Endothelial cell of umbilical vein (primary cell): ENCODE measurements around the gene SERPINB5. TPM values are rescaled to one million over a fixed set of nuclear protein-coding genes. Genes with fewer than 3 reads are reported as not detected.

ENCODE experiments used
- BruUV-seq: library from RNA; stranded (reverse); fragments of 400-500 nt; replicated peaks from 2 replicates; lab custom pipeline; 2021; lab: Mats Ljungman, UMichigan
- CTCF ChIA-PET: fragments of 300-600, 350-600 bp; sonication (Branson Sonifier 250); formaldehyde crosslinking; loops from one replicate; lab custom pipeline; 2021; ENCODE audit warnings: antibody characterized with exemption, inconsistent platforms; lab: Charles Lee
- POLR2A ChIA-PET: fragments of 300-600, 350-600 bp; sonication (Branson Sonifier 250); formaldehyde crosslinking; loops from one replicate; lab custom pipeline; 2021; ENCODE audit warnings: antibody characterized with exemption, inconsistent platforms; lab: Charles Lee
- DNase-seq: peaks from one replicate; pipeline ENCODE4 v3.0.0-alpha.2; 2011; ENCODE audit warnings: low read depth, low spot score
- FAIRE-seq: peaks from 2 replicates; lab custom pipeline; 2011; peaks lifted over from hg19 to GRCh38; lab: Jason Lieb, UNC
- H2AFZ ChIP-seq: 2 replicates; pipeline ENCODE4 v1.6.0; 2012; ENCODE audit warnings: low read depth, low read length, control low read depth, inconsistent platforms
- H3K27ac ChIP-seq: 2 replicates; pipeline ENCODE4 v1.5.1; 2011; ENCODE audit warnings: low read depth, mild to moderate bottlenecking, control low read depth, low read length, moderate library complexity; ENCODE audit not compliant: insufficient read depth
- H3K27me3 ChIP-seq, 2 experiments: 2 replicates each; pipeline versions ENCODE4 v1.6.0 to v1.6.1; 2011; ENCODE audit warnings: low read length in 2 of 2, mixed read lengths in 1 of 2; ENCODE audit not compliant: control insufficient read depth in 2 of 2, insufficient read depth in 2 of 2
- H3K36me3 ChIP-seq, 2 experiments: 2 replicates in 1 of 2; 3 replicates in 1 of 2; pipeline ENCODE4 v1.5.1; 2011; ENCODE audit warnings: low read length in 2 of 2, mild to moderate bottlenecking in 1 of 2, moderate library complexity in 1 of 2; ENCODE audit not compliant: control insufficient read depth in 2 of 2, insufficient read depth in 2 of 2; ENCODE audit errors: extremely low read depth in 1 of 2
- H3K4me1 ChIP-seq: 3 replicates; pipeline ENCODE4 v1.5.1; 2011; ENCODE audit warnings: mild to moderate bottlenecking, low read length; ENCODE audit not compliant: control insufficient read depth, insufficient read depth; ENCODE audit errors: extremely low read depth
- H3K4me2 ChIP-seq: 2 replicates; pipeline ENCODE4 v1.6.1; 2011; ENCODE audit warnings: low read length, control low read depth, mixed read lengths; ENCODE audit not compliant: insufficient read depth
- H3K4me3 ChIP-seq, 3 experiments: fragments of 200-600 bp in 1 of 3; sonication (generic), shearing (Covaris generic) in 1 of 3; replicated peaks in 1 of 3; 2 replicates each; pipeline ENCODE4 v1.5.1; 2011 to 2016; ENCODE audit warnings: control low read depth in 3 of 3, low read length in 3 of 3, mild to moderate bottlenecking in 2 of 3, inconsistent platforms in 1 of 3, low read depth in 1 of 3, moderate library complexity in 1 of 3; ENCODE audit not compliant: insufficient read depth in 1 of 3
- H3K79me2 ChIP-seq: 2 replicates; pipeline ENCODE4 v1.6.0; 2012; ENCODE audit warnings: low read length, inconsistent platforms; ENCODE audit not compliant: control insufficient read depth, insufficient read depth
- H3K9ac ChIP-seq: replicated peaks from 2 replicates; pipeline ENCODE3; 2011; ENCODE audit warnings: low read length, control low read depth; ENCODE audit not compliant: insufficient read depth; ENCODE audit errors: extremely low read depth
- H3K9me1 ChIP-seq: replicated peaks from 3 replicates; pipeline ENCODE4 v1.6.0; 2011; ENCODE audit warnings: mild to moderate bottlenecking, low read length; ENCODE audit not compliant: control insufficient read depth, insufficient read depth; ENCODE audit errors: extremely low read depth
- H3K9me3 ChIP-seq: replicated peaks from 2 replicates; pipeline ENCODE4 v1.5.1; 2012; ENCODE audit warnings: low read length, inconsistent platforms; ENCODE audit not compliant: control insufficient read depth, insufficient read depth
- H4K20me1 ChIP-seq: replicated peaks from 2 replicates; pipeline ENCODE3; 2011; ENCODE audit warnings: mild to moderate bottlenecking, low read length; ENCODE audit not compliant: control insufficient read depth, insufficient read depth; ENCODE audit errors: extremely low read depth
- CTCF ChIP-seq, 2 donors: IDR thresholded peaks; 1 replicate in 1 of 2; 2 replicates in 1 of 2; pipeline ENCODE4 v1.5.1; 2011; ENCODE audit warnings: low read length in 2 of 2, mild to moderate bottlenecking in 2 of 2, moderate library complexity in 2 of 2, control low read depth in 1 of 2, inconsistent platforms in 1 of 2, low read depth in 1 of 2; ENCODE audit not compliant: insufficient read depth in 1 of 2; ENCODE audit errors: extremely low read depth in 1 of 2
- EZH2 ChIP-seq: IDR thresholded peaks from 2 replicates; pipeline ENCODE4 v1.6.1; 2012; ENCODE audit warnings: borderline replicate concordance, low read depth, mild to moderate bottlenecking, moderate library complexity, low read length, inconsistent platforms; ENCODE audit not compliant: severe bottlenecking
- FOS ChIP-seq: IDR thresholded peaks from 2 replicates; pipeline ENCODE4 v1.6.1; 2011; ENCODE audit warnings: mild to moderate bottlenecking, low read length, moderate library complexity, borderline replicate concordance; ENCODE audit not compliant: insufficient read depth
- GATA2 ChIP-seq: IDR thresholded peaks from 2 replicates; pipeline ENCODE4 v1.7.0; 2011; ENCODE audit warnings: low read depth, mild to moderate bottlenecking, moderate library complexity, mixed read lengths, low read length; ENCODE audit not compliant: insufficient read length, insufficient read depth
- JUN ChIP-seq: IDR thresholded peaks from 2 replicates; pipeline ENCODE4 v1.6.1; 2011; ENCODE audit warnings: borderline replicate concordance, low read depth; ENCODE audit not compliant: insufficient read length, insufficient read depth
- MAX ChIP-seq: IDR thresholded peaks from 2 replicates; pipeline ENCODE4 v1.6.1; 2011; ENCODE audit not compliant: insufficient read depth, insufficient read length
- MYC ChIP-seq: IDR thresholded peaks from one replicate; pipeline ENCODE4 v1.6.1; 2011; ENCODE audit warnings: mild to moderate bottlenecking, low read depth, low read length
- POLR2A ChIP-seq: IDR thresholded peaks from 2 replicates; pipeline ENCODE4 v1.6.1; 2012; ENCODE audit warnings: low read depth, mild to moderate bottlenecking, control low read depth, low read length
- POLR2AphosphoS5 ChIP-seq: IDR thresholded peaks from 2 replicates; pipeline ENCODE4 v1.6.1; 2012; ENCODE audit warnings: low read depth, mild to moderate bottlenecking, control low read depth, low read length, moderate library complexity; ENCODE audit not compliant: insufficient read depth
- dilution Hi-C: fragments of 300-500 bp; cut with MboI; formaldehyde crosslinking; loops from one replicate; pipeline ENCODE4 v1.15.0; 2019; ENCODE audit warnings: low sequenced_read_pairs; ENCODE audit not compliant: extremely low pct_ligation_motif_present
- intact Hi-C: fragments of 100-400 bp; cut with micrococcal nuclease; formaldehyde crosslinking; loops from one replicate; pipeline ENCODE4 v1.10.0; 2022
- polyA plus RNA-seq, 4 experiments: library from polyadenylated mRNA; depleted of rRNA in 3 of 4; stranded (reverse) in 3 of 4; unstranded in 1 of 4; fragments of >200 nt; gene quantifications; 2 replicates each; pipeline versions ENCODE4 v1.2.1 to v1.2.3, GENCODE V29; 2011 to 2012; ENCODE audit warnings: missing spikeins in 1 of 4
- total RNA-seq: library from RNA; stranded (reverse); gene quantifications from 2 replicates; pipeline ENCODE4 v1.2.3, GENCODE V29; 2021

The SERPINB5 gene
- total and polyA plus RNA-seq, 2 donors (not counting 3 experiments of a cell fraction or from before 2014, with no cell fraction given): not detected

- H3K27ac ChIP-seq: no peak within 1 kb of the TSS
- no peaks in the 10 kb centered on the region for H3K27me3 ChIP-seq
- DNase-seq (no peak), FAIRE-seq (no peak)
- no peak within 1 kb of the TSS for H3K9ac ChIP-seq
- H3K9me1 ChIP-seq: no peaks in the 10 kb centered on the region
- no peaks in the 10 kb centered on the region for H3K36me3 ChIP-seq
- ChIA-PET CTCF (no interaction called here), POLR2A (no interaction called here)
- no peaks in the 10 kb centered on the region for H3K4me1 ChIP-seq
- H2AFZ ChIP-seq: no peak within 1 kb of the TSS
- intact Hi-C loops (no loop called here), dilution Hi-C loops (no loop called here)
- TF ChIP-seq EZH2: no peak
- no peak for TF ChIP-seq POLR2AphosphoS5
- TF ChIP-seq GATA2: no peak
- no peak for TF ChIP-seq MAX
- TF ChIP-seq FOS: no peak
- no peak for TF ChIP-seq JUN
- no peak for TF ChIP-seq MYC
- no peak for TF ChIP-seq CTCF (IDR thresholded peaks at IDR 0.05; ENCODE audit: extremely low read depth in 1 of 2, insufficient read depth in 1 of 2, low read depth in 1 of 2, low read length in 2 of 2)
- TF ChIP-seq POLR2A: no peak
- H3K4me3 ChIP-seq: no peak within 1 kb of the TSS
- no peak within 1 kb of the TSS for H3K4me2 ChIP-seq
- H4K20me1 ChIP-seq: no peaks in the 10 kb centered on the region
- H3K79me2 ChIP-seq: no peaks in the 10 kb centered on the region
- H3K9me3 ChIP-seq: no peaks in the 10 kb centered on the region
- BruUV-seq: no TSS peak
These were observed 65.3 kb downstream of the SERPINB5 start, which contains the start of gene SERPINB12 for GRCh38 chr18:63542069-63542468. Gene SERPINB12 (plus strand): TSS chr18:63542369. CDS start chr18:63556160, 13,791 bp downstream.
